HG03108 (cell line): ENCODE measurements around the gene CLN5.
"Not testable (repeated sequence)": the region's sequence is repeated elsewhere in the genome, so short reads cannot be mapped to it uniquely, and the experiment has no call there.

Experiments used
- ATAC-seq: cut with Tn5 transposase; IDR thresholded peaks from one replicate; pipeline ENCODE4 v1.9.1; 2021; ENCODE audit warnings: moderate library complexity; ENCODE audit not compliant: unreplicated experiment

CLN5 gene

DNA sequence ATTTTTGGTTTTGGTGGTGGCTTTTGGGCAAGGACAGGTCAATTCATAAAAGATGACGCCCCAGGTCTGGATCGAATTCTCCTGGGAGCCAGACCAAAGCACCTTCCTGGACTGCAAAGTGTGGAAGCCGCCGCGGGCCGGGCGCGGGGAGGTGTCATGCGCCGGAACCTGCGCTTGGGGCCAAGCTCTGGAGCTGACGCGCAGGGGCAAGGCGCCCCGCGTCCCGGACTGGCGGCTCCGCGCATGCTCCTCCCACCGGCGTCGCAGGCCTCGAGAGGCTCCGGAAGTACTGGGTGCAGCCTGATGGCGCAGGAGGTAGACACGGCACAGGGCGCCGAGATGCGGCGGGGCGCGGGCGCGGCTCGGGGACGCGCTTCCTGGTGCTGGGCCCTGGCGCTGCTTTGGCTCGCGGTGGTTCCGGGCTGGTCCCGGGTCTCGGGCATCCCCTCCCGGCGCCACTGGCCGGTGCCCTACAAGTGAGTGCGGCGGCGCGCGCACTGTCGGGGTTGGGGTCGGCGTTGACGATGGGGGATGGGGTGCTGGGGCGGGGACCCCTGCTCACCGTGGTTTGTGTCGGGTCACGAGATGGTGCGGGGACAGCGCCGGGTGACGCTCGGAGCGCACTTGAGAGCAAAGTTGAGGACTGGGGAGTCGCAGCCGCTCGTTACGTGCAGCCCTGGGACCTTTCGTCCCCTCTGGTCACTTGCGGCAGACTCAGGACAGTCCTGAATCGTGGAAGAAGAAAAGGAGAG lies at the start of gene CLN5:
Gene CLN5 (plus strand): TSS at position 286 of the 752 bp plus-strand sequence. CDS start 18 bp downstream, at position 304.
- ATAC-seq = peak; percentile 97

DNA sequence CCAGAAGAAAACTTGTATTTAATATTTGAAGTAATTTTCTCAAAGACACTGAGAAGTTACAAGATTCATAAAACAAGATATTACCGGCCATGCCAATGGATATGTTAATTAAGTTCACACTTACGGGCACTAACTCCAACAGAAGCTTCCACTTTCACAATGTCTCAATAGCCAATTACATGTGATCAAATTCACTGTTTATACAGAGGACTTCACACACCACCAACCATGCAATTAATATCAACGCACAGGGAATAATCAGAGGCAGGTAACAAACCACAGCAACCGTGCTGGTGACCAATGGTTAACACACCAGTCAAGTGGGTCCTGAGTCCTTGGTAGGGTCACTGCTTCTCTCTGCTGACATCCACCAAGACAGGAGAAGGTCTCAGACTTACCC lies 49.5 kb upstream of the CLN5 start:
- ATAC-seq = no peak

DNA sequence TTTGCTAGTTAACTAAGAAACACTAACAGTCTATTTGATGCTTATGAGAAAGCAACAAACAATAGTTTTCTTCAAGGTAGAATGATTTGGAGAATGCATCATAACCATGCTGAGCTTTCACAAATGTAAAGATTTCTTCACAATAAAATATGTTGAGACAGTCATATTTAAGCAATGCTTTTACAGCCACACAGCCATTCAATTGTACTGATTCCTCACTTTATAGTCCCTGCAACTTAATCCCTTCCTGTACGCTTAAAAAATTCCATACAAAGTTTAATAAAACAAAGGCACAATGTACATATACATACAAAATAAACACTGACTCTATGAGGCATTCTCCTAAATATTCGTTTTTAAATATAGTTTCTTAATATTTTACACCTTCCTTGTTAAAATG lies 48.2 kb upstream of the CLN5 start:
- ATAC-seq = no peak

- ATAC-seq = no peak
Measured at GRCh38 chr13:76944456-76944855, 47.4 kb upstream of the CLN5 start.

GRCh38 chr13:76948149-76948548 lies 43.7 kb upstream of the CLN5 start, which contains the start of gene ACOD1:
Gene ACOD1, plus strand, starts transcription at chr13:76948511. Its CDS starts 48 bp downstream, at chr13:76948559.
- no peak for ATAC-seq

- no peak for ATAC-seq
Measured at GRCh38 chr13:76950101-76950500, 41.8 kb upstream of the CLN5 start.

DNA sequence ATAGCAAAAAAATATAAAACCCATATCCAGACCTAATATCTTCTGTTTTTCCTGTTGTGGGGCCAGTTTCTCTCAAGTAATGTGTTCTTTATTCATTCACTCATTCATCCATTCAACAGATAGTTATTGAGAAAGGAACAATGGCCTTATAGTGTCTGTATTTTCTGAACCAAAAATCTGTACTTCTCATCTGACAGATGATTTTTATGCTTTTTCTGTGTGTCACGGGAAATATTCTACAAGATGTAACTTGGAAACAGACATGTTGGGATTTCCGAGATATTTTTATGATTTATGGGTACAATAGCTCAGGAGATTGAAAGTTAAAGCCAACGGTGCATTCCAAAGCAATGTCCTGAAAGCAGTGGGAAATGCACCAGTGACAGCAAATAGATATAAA lies 37.9 kb upstream of the CLN5 start:
- no peak for ATAC-seq

DNA sequence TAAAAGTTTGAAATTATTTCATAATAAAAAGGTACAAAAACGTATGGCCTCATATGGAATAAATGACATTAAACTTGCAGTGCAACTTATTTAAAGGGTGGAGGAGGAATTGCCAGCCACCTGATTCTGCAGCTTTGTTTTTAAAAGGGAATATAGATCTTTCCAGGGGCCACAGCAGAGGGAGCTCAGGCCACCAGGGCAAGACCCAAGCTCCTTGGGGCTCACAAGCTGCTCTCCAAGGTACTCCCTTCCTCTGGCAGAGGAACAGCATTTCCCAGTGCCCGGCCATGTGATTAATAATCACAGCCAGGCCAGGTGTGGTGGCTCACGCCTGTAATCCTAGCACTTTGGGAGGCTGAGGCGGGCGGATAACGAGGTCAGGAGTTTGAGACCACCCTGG lies 37.3 kb upstream of the CLN5 start:
- no peak for ATAC-seq

DNA sequence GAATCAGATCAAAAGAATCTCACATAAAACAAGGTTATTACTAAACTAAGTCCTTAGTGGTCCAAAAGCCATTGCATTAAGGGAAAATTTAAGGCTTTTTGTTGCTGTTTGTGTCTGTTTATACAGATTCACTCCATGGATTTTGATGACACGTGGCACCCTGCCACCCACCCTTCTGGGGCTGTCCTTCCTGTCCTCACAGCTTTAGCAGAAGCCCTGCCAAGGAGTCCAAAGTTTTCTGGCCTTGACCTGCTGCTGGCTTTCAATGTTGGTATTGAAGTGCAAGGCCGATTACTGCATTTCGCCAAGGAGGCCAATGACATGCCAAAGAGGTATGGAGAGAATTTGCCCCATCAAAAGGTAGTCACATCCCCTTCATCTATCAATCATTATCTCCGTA lies 36.7 kb upstream of the CLN5 start:
- no peak for ATAC-seq

GRCh38 chr13:76955661-76956060 lies 36.2 kb upstream of the CLN5 start:
- no peak for ATAC-seq

DNA sequence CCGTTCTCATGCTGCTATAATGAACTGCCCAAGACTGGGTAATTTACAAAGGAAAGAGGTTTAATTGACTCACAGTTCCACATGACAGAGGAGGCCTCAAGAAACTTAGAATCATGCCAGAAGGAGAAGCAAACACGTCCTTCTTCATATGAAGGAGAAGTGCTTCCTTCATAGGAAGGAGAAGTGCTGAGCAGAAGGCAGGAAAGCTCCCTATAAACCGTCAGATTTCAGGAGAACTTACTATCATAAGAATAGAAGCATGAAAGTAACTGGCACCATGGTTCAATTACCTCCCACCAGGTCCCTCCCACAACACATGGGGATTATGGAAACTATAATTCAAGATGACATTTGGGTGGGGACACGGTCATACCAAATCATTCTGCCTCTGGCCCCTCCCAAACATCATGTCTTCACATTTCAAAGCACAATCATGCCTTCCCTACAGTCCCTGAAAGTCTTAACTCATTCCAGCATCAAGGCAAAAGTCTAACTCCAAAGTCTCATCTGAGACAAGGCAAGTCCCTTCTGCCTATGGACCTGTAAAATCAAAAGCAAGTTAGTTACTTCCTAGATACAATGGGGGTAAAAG lies 32.9 kb upstream of the CLN5 start:
- ATAC-seq = no peak

- ATAC-seq = not testable (repeated sequence)
Measured at GRCh38 chr13:76959734-76960133, 32.1 kb upstream of the CLN5 start.

- no peak for ATAC-seq
Measured at GRCh38 chr13:76965759-76966421, 26.0 kb upstream of the CLN5 start.

DNA sequence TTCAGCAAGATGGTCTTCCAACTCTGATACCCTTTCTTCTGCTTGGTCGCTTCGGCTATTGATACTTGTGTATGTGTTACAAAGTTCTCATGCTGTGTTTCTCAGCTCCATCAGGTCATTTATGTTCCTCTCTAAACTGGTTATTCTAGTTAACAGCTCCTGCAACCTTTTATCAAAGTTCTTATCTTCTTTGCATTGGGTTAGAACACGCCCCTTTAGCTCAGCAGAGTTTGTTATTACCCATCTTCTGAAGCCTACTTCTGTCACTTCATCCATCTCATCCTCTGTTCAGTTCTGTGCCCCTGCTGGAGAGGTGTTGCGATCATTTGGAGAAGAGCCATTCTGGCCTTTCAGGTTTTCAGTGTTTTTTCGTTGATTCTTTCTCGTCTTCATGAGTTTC lies 24.9 kb upstream of the CLN5 start:
- ATAC-seq = no peak

DNA sequence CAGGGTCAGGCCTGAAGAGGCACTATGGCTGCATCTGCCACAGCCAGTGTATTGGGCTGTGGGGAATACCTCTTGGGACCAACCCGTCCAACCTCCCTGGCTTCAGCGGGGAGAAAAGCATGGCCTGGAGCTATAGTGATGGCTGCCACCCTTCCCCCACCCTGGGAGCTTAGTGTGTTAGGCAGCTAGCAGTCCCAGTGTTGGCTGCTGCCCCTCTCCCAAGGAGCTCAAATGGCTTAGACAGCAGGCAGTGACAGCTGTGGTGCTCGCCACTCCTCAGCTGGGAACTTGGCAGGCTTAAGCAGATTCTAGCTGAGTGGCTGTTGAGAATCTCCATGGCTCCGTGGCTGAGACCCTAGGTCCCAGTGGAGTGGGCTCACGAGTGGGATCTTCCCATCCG lies 23.8 kb upstream of the CLN5 start:
- no peak for ATAC-seq

DNA sequence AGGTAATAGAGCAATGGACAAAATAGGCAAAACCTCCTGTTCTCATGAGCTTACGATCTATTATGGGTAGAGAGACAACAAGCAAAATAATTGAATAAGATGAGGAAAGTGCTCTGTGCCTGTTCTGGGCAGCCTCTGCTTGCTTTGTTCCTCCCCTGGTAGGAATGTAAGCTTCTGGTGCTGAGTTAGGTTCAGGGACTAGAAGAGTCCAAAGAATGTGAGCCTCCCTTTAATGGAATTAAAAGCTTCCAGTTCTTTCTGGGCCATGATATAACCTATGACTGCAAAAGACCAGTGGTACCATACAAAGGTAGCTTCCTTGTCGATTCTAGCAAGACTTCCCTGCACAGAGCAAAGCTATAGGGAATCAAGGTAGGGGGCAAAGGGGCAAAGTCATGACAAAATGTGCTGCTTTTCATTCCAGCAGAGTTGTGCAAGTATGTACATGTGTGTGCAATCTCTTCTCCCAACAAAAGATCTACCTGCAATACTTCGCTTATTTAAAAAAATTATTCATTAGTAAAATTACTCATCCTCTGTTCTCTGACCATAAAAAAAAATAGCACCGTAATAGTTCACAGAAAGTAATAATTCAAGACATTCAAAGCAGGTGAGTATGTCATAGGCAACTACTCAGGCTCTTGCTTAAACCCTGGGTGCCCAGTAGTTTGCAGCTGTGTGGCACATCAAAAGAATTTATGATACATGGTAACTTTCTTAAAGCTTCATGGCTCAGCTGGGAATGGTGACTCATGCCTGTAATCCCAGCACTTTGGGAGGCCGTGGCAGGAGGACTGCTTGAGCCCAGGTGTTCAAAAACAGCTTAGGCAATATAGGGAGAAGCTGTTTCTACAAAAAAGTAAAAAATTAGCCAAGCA lies 22.2 kb upstream of the CLN5 start:
- ATAC-seq = no peak

GRCh38 chr13:76971215-76971614 lies 20.7 kb upstream of the CLN5 start:
- no peak for ATAC-seq

DNA sequence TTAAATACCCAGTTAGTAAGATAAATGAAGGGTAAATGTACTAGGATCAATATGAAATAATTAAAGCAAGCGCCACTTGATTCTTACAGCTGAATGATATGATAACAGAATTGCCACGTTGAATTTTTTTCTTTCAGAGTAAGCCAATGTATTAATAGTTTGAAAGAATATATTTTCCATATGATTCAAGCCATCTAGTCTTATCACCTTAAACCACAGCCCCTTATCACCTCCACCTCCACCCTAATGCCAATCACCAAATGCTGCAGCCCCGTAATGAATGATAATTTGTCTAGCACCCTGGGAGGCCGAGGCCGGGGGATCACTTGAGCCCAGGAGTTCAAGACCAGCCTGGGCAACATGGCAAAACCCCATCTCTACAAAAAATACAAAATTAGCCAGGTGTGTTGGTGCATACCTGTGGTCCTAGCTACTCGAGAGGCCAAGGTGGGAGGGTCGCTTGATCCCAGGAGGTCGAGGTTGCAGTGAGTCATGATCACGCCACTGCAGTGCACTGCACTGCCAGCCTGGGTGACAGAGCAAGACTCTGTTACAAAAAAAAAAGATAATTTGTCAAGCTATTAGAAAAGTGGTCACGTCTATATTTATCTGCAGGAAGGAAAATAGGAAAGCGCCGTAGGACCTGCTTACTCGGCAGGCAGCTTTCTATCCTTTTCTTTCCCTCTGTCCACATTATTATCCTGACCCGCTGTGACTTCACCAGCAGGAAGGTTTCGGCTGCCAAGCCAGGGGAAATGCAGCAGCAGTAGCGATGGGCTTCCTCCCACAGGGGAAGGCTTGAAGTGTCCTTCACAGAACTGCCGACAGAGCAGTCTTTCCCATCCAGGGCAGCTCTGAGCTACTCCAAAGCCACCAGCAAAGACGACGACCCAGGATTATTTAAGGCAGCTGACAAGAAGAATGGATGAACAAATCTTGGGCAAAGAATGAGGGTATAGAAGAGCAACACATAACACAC lies 19.7 kb upstream of the CLN5 start:
- ATAC-seq = no peak

GRCh38 chr13:76973920-76974617 lies 17.8 kb upstream of the CLN5 start:
- no peak for ATAC-seq
